Testis (tissue), 2 donors: Measurements from ENCODE around the gene ARL3.

Experiments used
- CTCF ChIP-seq, 3 experiments: fragments of 450-650 bp in 2 of 3; fragments of 200-600 bp in 1 of 3; sonication (generic) in 1 of 3; IDR thresholded peaks; one replicate each; pipeline ENCODE4 v1.5.1; 2016 to 2019; ENCODE audit warnings: antibody characterized with exemption in 3 of 3, mild to moderate bottlenecking in 2 of 3, moderate library complexity in 1 of 3
- POLR2A ChIP-seq: fragments of 450-650 bp; IDR thresholded peaks from one replicate; pipeline ENCODE4 v1.6.1; 2017; ENCODE audit warnings: antibody characterized with exemption, mild to moderate bottlenecking, moderate library complexity

- no peak for TF ChIP-seq CTCF (IDR thresholded peaks at IDR 0.05)
- no peak for TF ChIP-seq POLR2A
These were observed 18.5 kb upstream of the ARL3 start for GRCh38 chr10:102732661-102733060.
